CD4-positive, alpha-beta T cell treated with Interleukin-21 for 1 hour (primary cell): ENCODE results near the gene AKR1C2.
"Not testable (repeated sequence)": the region's sequence is repeated elsewhere in the genome, so short reads cannot be mapped to it uniquely, and the experiment has no call there.

Source experiments
- DNase-seq: peaks from one replicate; pipeline ENCODE4 v3.0.0-alpha.2; 2020

AKR1C2 gene

DNA sequence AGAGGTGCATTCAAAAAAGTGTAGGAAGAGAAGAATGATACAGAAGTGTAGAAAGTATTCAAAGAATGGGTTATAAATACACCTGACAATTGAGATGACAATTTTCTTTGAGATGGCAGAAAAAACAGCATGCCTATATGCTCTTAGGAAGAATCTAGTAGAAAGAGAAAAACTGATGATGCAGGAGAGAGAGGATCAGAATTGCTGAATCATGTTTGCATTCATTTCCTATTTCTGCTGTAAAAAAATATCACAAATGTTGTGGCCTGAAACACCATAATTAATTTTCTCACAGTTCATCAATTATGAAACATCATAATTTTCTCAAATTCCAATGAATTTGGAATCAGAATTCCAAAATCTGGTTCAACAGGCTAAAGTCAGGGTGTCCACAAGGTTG is 50.3 kb downstream of the AKR1C2 start:
- DNase-seq, result no peak

DNA sequence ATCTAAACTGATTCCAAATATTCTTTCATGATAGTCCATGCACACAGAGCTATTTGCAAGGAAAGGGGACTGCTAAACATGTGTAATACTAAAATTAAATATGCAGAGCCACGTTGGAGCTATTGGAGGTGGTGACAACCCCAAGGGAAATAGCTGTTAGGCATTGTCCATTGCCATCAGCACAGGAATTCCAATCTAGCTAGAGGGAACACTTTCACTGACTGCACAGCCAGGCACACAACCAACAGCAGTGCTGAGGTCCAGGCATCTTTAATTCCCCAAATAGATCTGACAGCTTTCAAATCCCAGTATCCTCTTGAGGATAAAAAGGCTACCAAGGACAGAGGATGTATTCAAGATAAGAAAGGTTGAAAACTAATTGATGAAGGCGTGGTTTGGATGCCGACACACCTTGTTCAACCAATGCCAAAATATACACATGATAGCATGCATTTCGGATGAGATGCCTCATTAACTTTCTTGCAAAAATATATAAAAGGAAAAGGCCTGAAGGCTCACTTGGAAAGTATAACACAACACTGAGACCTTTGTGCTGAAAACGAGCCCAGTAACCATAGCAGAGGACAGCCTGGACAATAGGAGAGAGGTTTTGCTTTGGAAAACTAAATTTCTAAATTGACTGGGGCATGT is 52.0 kb downstream of the AKR1C2 start:
- not testable (repeated sequence) for DNase-seq

DNA sequence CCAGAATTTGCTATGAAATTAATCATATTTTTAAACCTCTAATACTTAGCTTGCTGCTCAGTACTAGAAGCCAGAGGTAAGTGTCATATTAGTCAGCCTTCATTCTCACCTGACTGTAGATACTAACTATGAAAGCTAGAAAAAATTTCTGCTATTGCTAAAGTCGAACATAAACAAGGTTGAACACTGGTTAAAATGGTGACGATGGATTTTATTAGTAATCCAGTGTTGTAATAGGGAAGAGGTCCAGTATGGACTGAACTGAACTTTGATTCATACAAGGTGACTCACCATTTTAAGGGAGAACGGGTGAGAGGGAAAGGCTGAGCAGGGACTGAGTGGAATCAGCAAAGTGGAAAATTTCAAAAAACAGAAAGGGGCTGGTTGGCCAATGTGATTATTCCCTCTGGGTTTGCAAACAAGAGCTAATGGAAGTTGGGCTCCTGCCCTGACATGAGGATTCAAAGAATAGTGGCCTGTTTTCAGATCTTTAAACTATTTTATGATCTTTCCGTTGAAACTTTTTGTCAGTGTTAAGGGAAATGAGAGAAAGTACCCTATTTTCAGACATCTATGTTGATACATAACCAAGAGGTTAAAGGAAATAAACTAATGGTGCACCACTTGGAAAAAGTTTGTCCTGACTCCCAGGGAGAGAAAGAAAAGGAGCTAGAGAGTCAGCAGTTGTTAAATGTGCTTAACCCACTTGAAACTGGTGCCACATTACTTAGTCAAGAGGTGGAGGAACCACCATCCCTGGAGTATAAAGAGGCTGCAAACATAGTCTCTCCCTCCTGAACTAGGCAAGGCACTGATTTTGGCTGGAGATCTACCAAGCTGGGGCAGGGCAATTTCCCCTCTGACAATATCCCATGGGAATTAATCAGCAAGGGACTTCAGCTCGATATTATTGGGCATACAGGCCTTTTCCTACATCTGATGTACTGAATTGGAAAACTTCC is 55.7 kb downstream of the AKR1C2 start:
- DNase-seq, result no peak

DNA sequence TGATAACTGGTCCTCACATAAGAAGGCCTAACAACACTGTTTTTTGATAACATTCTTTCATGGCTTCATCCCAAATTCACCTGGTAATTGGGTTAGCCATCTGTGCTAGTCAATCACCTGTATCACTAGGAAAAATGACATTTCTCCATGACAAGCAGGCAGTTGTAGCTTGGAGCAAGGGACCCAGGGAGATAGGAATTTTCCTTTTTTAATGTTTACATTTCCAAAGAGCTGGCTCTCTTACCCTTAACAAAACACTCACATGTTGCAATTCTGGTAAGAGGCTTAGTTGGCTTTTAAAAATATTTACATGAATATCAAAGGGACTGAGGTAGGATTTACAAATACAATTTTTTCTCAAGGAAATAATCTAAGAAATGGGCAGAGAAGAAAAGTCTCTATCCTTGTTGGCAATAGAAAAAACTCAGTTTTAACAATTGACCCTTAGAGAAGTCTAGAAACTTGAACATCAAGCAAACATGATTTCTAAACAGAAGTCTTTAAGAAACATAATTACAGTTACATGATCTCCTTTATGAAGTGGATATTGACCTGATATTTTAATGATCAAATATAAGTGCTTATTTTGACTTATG is 56.5 kb downstream of the AKR1C2 start:
- no peak for DNase-seq

DNA sequence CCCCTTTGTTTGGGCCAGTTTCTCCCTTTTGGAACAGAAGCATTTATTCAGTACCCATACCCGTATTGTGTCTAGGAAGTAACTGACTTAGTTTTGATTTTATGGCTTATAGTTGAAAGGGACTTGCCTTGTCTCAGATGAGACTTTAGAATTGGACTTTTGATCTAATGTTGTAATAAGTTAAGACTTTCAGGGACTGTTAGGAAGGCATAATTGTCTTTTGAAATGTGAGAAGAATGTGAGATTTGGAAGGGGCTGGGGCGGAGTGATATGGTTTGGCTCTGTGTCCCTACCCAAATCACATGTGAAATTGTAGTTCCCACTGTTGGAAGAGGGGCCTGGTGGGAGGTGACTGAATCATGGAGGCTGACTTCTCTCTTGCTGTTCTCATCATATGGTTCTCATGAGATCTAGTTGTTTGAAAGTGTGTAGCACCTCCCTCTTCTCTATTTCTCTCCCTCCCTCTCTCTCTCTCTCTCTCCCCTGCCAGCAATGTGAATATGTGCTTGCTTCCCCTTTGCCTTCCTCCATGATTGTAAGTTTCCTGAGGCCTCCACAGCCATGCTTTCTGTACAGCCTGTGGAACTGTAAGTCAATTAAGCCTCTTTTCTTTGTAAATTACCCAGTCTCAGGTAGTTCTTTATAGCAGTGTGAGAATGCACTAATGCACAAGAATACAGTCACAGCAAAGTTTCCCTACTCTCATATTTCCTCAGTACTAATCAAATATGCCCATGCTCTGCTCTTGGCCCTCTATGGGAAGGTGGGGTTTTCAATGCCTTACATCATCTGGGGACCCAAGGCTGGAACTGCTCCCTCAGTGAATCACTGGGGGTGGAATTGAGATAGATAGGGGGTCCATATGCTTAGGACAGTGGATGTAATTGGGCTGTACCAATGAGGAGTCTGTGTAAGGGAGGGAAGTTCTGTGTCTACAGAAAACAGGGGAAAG is 57.6 kb downstream of the AKR1C2 start:
- DNase-seq, result no peak

DNA sequence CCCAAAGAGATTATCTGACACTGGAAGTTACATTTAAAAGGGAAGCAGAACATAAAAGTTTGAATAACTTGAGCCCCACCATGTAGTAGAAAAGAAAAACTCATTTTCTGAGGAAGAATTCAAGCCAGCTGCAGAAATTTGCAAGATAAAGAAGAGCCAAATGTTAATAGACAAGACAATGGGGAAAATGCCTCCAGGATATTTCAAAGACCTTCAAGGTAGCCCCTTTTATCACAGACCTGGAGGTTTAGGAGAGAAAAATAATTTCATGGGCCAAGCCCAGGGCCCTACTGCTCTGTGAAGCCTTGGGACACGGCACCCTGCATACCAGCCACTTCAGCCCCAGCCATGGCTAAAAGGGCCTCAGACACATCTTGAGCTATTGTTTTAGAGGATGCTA is 58.8 kb downstream of the AKR1C2 start:
- no peak for DNase-seq

DNA sequence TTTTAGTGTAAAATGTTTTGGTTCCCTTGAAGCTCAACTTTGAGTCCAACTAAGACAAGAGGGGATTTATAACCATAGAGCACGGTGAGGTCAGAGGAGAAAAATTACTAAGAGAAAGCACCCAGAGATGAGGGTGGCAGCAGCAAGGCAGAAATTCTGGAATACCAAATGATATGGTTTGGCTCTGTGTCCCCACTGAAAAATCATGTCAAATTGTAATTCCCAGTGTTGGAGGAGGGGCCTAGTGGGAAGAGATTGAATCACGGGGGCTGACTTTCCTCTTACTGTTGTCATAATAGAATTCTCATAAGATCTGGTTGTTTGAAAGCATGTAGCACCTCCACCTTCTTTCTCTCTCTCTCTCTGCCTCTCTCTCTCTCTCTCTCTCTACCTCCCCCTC is 59.8 kb downstream of the AKR1C2 start:
- DNase-seq, result no peak

DNA sequence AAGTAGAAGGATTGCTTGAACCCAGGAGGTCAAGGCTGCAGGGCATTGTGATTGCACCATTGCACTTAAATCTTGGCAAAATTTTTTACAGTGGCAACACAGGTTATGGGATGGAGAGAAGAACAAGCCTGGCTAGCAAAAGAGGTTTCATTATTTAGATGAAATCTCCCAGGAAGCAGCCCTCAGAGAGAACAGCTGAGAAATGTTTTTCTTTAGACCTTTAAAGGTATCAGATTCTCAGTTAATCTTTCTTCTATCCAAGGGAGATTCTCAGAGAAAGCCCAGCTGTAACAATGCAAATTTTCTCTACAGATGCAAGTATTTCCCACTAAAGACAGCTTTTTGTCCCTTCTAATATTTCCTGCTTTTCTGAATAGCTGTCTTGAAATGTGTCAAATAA is 60.2 kb downstream of the AKR1C2 start:
- DNase-seq, result not testable (repeated sequence)

DNA sequence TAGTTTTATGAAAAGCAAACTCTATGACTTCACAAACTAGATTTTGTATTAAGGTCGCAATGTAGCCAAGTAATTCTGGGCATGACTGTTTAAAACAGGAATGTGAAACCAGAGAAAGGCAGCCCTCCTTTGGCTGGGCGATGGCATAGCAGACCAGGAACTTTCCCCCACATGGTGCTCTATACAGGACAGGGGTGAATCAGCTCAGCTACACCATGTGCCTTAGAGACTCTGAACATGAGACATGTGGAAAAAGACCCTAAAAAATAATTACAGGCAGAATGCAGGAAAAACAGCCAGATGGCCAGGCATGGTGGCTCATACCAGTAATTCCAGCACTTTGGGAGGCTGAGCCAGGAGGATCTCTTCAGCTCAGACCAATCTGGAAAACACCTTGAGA is 60.7 kb downstream of the AKR1C2 start:
- not testable (repeated sequence) for DNase-seq

DNA sequence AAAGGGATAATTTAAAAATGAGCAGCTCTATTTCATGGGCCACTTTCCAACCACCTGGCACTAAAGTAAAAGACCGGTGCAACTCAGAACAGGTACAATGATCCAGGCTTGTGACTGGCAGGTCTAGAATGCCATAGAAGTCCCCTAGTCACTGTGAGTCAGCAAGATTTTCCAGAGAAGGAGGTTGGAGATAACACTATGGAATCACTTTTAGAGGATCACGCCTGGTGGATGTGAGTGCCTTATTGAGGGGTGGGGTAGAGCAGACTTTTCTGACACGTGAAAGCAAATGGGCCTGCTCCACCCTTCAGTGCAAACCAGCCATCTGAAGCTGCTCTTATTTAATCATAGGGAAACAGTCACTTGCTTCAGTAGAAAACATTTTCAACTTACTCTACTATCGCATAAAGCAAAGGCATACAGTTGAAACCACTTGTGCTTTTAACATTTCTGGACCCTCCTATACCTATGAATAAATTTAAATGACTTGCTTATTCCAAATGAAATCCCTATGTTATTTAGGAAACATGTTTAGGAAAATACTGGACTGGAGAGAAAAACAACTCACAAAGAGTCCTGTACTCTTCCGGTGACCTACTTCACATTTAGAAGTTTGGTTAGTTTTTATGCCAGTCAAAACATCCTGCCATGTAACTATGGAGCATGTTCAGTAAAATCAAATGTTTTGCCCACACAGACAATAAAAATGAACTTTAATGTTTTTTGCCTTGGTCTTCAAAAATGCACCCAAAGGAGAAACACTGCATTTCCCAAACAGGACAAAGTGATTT is 61.9 kb downstream of the AKR1C2 start:
- DNase-seq, result no peak

DNA sequence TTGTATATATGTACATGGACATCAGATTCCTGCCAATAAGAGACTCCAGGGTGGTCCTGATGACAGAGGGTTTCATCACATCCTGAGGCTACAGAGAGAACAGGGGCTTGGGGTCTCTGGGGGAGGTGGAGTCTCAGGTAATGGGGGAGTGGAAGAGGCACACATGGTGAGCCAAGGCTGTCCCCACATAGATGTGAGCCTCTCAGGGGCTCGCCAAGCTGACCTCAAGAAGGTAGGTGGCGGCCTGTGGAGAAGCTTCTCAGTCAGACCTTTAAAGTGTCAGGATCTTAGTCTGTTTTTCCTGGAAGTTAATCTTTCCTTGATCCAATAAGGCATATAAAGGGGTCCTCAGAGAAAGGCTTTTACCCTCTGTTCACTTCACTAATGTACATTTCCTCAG is 62.7 kb downstream of the AKR1C2 start:
- not testable (repeated sequence) for DNase-seq

DNA sequence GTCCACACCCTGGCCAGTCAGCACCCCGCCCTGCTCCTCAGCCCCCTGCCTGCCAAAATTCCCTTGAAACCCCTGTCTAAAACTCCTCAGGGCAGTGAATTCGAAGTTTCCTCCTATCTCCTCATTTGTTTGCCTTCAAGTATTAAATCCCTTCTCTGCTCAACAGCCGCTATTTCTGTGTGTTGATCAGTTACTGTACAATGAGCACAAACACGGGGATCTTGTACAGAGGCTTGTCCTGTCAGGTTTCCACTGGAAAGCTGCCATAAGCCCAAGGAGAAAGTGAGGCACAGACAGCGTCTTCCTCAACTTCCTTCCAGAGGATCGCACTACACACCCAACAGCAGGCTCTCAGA is 63.6 kb downstream of the AKR1C2 start:
- not testable (repeated sequence) for DNase-seq

DNA sequence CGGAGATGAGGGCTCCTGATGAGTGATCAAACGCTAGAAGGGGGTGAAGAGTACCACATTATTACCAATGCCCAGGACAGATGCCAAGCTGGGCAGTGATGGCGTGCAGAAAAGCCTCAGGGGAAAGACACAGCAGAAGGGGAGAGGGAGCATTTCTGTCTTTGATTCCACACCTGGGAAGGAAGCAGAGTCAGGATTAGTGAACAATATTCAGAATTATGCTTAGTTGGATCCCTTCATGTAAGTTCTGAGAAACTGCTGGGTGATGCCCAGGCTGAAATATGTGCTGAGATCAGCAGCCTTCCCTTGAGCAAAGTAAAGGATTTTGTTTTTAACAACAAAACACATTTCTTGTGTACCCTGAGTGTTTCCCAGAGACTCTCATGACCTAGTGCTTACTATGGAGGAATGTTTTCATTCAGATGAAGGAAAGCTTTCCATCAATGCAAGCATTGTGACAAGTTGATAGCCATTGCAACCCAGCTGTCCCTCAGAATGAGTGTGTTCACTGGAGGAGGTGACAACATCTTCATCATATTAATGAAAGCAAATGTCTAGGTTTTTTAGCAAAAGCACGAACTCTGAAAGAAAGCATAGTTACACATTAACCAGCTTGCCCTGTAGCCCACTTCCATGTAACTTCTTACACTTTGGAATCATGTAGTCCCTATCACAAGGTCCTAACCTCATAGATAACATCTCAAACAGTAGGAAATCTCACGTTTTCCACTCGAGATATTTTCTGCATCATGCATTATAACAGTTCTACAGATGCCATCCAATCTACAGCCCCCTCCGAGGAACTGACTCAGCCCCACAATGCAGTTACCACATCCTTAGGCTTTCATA is 64.2 kb downstream of the AKR1C2 start:
- DNase-seq, result no peak
